ENCODE results near the gene ANKRD40.

DNA sequence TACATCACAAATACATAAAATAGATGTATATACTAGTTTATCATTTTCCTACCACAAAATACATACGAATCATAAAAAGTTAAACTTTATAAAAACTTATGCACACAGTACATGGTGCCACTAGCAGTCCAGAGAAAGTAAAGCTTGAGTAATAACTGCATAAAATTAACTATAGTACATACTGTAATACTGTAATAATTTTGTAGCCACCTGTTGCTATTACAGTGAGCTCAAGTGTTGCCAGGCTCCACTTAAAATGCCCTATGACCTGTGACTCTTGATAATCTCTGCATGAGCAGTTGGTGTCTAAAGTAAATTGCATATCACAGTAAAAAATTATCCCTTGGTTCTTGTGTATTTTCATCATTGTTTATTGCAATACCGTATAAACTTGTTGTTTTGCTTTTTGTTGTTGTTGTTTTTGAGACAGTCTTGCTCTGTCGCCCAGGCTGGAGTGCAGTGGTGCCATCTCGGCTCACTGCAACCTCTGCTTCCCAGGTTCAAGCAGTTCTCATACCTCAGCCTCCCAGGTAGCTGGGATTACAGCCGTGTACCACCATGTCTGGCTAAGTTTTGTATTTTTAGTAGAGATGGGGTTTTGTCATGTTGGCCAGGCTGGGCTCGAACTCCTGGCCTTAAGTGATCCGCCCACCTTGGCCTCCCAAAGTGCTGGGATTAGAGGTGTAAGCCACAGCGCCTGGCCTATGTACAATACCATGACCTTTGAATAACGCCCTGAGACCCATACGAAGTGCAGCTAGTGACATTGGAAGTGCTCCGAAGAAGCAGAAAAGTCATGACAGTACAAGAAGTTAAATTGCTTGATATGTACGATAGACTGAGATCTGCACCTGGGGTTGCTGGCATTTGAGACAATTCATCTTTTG, 18.3 kb upstream of the ANKRD40 start:
- no peak for TF ChIP-seq EZH2 (IDR thresholded peaks at IDR 0.05; ENCODE audit: borderline replicate concordance, insufficient read depth, low read depth, low read length, poor library complexity, severe bottlenecking)
- TF ChIP-seq, protein P1, sequence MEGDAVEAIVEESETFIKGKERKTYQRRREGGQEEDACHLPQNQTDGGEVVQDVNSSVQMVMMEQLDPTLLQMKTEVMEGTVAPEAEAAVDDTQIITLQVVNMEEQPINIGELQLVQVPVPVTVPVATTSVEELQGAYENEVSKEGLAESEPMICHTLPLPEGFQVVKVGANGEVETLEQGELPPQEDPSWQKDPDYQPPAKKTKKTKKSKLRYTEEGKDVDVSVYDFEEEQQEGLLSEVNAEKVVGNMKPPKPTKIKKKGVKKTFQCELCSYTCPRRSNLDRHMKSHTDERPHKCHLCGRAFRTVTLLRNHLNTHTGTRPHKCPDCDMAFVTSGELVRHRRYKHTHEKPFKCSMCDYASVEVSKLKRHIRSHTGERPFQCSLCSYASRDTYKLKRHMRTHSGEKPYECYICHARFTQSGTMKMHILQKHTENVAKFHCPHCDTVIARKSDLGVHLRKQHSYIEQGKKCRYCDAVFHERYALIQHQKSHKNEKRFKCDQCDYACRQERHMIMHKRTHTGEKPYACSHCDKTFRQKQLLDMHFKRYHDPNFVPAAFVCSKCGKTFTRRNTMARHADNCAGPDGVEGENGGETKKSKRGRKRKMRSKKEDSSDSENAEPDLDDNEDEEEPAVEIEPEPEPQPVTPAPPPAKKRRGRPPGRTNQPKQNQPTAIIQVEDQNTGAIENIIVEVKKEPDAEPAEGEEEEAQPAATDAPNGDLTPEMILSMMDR (IDR thresholded peaks at IDR 0.05), result no peak

Measured in B cell (primary cell).